K562 (cell line): ENCODE data around the gene CREB3L4. TPM values are rescaled to one million over a fixed set of nuclear protein-coding genes. Genes with fewer than 3 reads are reported as not detected.

Source experiments
- ATF7 ChIP-seq: fragments of 450-650 bp; IDR thresholded peaks from 2 replicates; pipeline ENCODE4 v1.7.1; 2014; ENCODE audit warnings: mild to moderate bottlenecking, moderate library complexity
- BRD9 ChIP-seq: fragments of 450-650 bp; IDR thresholded peaks from 2 replicates; pipeline ENCODE4 v1.6.1; 2018; ENCODE audit warnings: low read depth; ENCODE audit not compliant: partially characterized antibody
- CREM ChIP-seq: IDR thresholded peaks from 2 replicates; pipeline ENCODE4 v1.6.1; 2014; ENCODE audit warnings: antibody characterized with exemption, low read depth
- ETV1 ChIP-seq: fragments of 450-650 bp; conservative IDR thresholded peaks from 2 replicates; pipeline ENCODE4 v1.6.1; 2016; ENCODE audit warnings: missing genetic modification characterization, control low read depth, low read depth, missing compliant biosample characterization
- FOS ChIP-seq: IDR thresholded peaks from 3 replicates; pipeline ENCODE4 v1.6.1; 2011; ENCODE audit not compliant: insufficient read length; ENCODE audit errors: extremely low read depth
- FOXJ3 ChIP-seq: sonication (generic); formaldehyde crosslinking; IDR thresholded peaks from 2 replicates; pipeline ENCODE4 v1.4.0; 2020; ENCODE audit warnings: mild to moderate bottlenecking, missing genetic modification reagents
- MCM5 ChIP-seq: fragments of 450-650 bp; IDR thresholded peaks from 2 replicates; pipeline ENCODE4 v1.6.1; 2016; ENCODE audit warnings: low read depth
- NFXL1 ChIP-seq: fragments of 450-650 bp; formaldehyde crosslinking; IDR thresholded peaks from 2 replicates; pipeline ENCODE4 v1.4.0; 2021; ENCODE audit warnings: mild to moderate bottlenecking
- NR4A1 ChIP-seq, 2 experiments: fragments of 250-450 bp in 1 of 2; fragments of 450-650 bp in 1 of 2; sonication (Bioruptor Pico) in 1 of 2; IDR thresholded peaks; 2 replicates each; pipeline versions ENCODE4 v1.4.0 to v1.6.1; 2016 to 2020; ENCODE audit warnings: mild to moderate bottlenecking in 2 of 2, missing compliant biosample characterization in 1 of 2, missing genetic modification characterization in 1 of 2, moderate library complexity in 1 of 2
- POLR2B ChIP-seq: fragments of 450-650 bp; IDR thresholded peaks from 2 replicates; pipeline ENCODE4 v1.6.1; 2018; ENCODE audit warnings: low read depth; ENCODE audit not compliant: partially characterized antibody
- TBP ChIP-seq: optimal IDR thresholded peaks from 2 replicates; pipeline ENCODE3; 2011; ENCODE audit warnings: low read depth, low read length, improper control_type of control experiment
- ZBED1 ChIP-seq: IDR thresholded peaks from 2 replicates; pipeline ENCODE4 v1.6.1; 2014
- ZBTB8A ChIP-seq: fragments of 450-650 bp; IDR thresholded peaks from 2 replicates; pipeline ENCODE4 v1.6.1; 2018; ENCODE audit warnings: mild to moderate bottlenecking, moderate library complexity; ENCODE audit not compliant: partially characterized antibody
- ZNF408 ChIP-seq: fragments of 250-450 bp; sonication (Bioruptor Pico); IDR thresholded peaks from 2 replicates; pipeline ENCODE4 v1.4.0; 2020; ENCODE audit warnings: low read depth, mild to moderate bottlenecking, moderate library complexity
- ZNF766 ChIP-seq: fragments of 200-800 bp; sonication (Bioruptor generic); conservative IDR thresholded peaks from 2 replicates; pipeline ENCODE4 v1.6.1; 2016; ENCODE audit warnings: missing genetic modification characterization, missing compliant biosample characterization
- polyA plus RNA-seq, 8 experiments: library from polyadenylated mRNA; depleted of rRNA in 4 of 8; stranded (reverse) in 5 of 8; unstranded in 3 of 8; fragments of >200 nt; fragmentation: Nextera tagmentation in 2 of 8; fragmentation: Illumina TruSeq in 1 of 8; extraction: Ambion mirVana in 2 of 8; extraction: Trizol in 1 of 8; gene quantifications; 2 replicates each; pipeline versions ENCODE4 v1.2.1 to v1.2.3, GENCODE V29; 2011 to 2014; ENCODE audit warnings: inconsistent platforms in 1 of 8, missing spikeins in 1 of 8
- total RNA-seq, 7 experiments: library from RNA; depleted of rRNA in 6 of 7; stranded (reverse); fragments of >200 nt in 6 of 7; fragmentation: Illumina TruSeq in 2 of 7; extraction: Trizol in 2 of 7; gene quantifications; 2 replicates each; pipeline versions ENCODE4 v1.2.1 to v1.2.3, GENCODE V29; 2011 to 2021; ENCODE audit warnings: low replicate concordance in 1 of 7
- TF ChIP-seq, protein P1 (sequence below): fragments of 200-600 bp; sonication (generic); IDR thresholded peaks from one replicate; pipeline ENCODE4 v1.6.1; 2012; ENCODE audit warnings: mild to moderate bottlenecking, low read depth, low read length, inconsistent platforms

The CREB3L4 gene
- total and polyA plus RNA-seq, 9 of the 15 experiments (the other 6 are each of a cell fraction or from before 2014, with no cell fraction given): 9.9 to 18.6 (median 13.9) TPM

DNA sequence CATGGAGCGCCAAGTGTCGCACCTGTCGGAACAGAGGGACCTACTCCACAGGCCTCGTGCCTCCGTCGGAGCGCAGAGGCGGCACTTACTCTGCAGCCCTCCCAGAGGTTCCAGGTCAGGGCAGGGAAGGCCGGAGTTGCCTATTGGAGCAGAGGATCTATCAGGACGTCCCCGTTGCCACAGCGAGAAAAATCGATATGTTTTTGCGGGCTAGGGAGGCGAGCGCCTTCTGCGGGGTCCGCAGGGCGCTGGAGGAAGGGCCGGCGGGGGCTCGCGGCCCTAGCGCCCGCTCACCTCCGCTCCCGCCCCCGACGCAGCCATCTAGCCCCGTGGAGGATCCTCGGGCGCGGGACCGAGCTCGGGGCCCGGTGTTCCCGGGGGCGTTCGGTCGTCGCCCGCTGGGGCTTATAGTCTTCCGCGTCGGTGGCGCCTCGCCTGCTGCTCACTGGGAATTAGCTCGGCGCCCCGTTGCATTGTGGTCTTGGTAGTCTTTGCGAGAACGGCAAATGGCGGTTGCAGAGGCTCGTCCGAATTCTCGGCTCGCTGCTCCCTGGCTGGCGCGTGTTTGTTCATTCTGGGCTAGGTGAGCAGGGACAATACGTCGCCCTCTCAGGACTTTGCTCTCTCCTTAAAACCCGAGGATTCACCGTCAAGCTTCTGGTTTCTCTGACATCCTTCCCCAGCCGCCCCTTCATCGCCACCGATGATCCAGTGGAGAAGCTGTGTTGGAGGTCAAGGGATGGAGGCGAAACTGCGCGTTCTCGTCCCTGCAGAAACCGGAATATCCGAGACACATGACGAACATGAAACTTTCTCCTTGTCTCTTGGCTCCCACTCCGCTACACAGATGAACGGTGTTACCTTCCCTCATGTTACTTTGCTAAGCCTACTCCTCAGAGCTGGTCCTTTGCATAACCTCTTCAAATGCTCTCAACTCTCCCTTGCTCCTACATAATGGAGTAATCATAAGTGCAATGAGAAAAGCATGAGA is 9.8 kb downstream of the CREB3L4 start, which contains the start of gene JTB (continued):
- TF ChIP-seq ZNF766 (CRISPR knock-in tag) (peak; percentile 72; the same call in 1 of the 2 replicates), CREM (peak; percentile 89), NFXL1 (CRISPR knock-in tag) (no peak), POLR2B (peak; percentile 55), ZBTB8A (no peak), MCM5 (no peak), ZNF408 (CRISPR knock-in tag) (no peak), FOS (no peak), NR4A1 (CRISPR knock-in tag; IDR thresholded peaks at IDR 0.05) (0 out of 2 replicates have a peak, but pooled peaks have one; percentile 12), NR4A1 (tag; IDR thresholded peaks at IDR 0.05) (no peak), ATF7 (peak; percentile 35; the same call in 1 of the 2 replicates), FOXJ3 (CRISPR knock-in tag) (no peak), ZBED1 (peak; percentile 22; the same call in 1 of the 2 replicates), BRD9 (peak; percentile 26), TBP (peak; percentile 79), ETV1 (tag) (peak; percentile 30; the same call in 1 of the 2 replicates)
- TF ChIP-seq, protein P1, sequence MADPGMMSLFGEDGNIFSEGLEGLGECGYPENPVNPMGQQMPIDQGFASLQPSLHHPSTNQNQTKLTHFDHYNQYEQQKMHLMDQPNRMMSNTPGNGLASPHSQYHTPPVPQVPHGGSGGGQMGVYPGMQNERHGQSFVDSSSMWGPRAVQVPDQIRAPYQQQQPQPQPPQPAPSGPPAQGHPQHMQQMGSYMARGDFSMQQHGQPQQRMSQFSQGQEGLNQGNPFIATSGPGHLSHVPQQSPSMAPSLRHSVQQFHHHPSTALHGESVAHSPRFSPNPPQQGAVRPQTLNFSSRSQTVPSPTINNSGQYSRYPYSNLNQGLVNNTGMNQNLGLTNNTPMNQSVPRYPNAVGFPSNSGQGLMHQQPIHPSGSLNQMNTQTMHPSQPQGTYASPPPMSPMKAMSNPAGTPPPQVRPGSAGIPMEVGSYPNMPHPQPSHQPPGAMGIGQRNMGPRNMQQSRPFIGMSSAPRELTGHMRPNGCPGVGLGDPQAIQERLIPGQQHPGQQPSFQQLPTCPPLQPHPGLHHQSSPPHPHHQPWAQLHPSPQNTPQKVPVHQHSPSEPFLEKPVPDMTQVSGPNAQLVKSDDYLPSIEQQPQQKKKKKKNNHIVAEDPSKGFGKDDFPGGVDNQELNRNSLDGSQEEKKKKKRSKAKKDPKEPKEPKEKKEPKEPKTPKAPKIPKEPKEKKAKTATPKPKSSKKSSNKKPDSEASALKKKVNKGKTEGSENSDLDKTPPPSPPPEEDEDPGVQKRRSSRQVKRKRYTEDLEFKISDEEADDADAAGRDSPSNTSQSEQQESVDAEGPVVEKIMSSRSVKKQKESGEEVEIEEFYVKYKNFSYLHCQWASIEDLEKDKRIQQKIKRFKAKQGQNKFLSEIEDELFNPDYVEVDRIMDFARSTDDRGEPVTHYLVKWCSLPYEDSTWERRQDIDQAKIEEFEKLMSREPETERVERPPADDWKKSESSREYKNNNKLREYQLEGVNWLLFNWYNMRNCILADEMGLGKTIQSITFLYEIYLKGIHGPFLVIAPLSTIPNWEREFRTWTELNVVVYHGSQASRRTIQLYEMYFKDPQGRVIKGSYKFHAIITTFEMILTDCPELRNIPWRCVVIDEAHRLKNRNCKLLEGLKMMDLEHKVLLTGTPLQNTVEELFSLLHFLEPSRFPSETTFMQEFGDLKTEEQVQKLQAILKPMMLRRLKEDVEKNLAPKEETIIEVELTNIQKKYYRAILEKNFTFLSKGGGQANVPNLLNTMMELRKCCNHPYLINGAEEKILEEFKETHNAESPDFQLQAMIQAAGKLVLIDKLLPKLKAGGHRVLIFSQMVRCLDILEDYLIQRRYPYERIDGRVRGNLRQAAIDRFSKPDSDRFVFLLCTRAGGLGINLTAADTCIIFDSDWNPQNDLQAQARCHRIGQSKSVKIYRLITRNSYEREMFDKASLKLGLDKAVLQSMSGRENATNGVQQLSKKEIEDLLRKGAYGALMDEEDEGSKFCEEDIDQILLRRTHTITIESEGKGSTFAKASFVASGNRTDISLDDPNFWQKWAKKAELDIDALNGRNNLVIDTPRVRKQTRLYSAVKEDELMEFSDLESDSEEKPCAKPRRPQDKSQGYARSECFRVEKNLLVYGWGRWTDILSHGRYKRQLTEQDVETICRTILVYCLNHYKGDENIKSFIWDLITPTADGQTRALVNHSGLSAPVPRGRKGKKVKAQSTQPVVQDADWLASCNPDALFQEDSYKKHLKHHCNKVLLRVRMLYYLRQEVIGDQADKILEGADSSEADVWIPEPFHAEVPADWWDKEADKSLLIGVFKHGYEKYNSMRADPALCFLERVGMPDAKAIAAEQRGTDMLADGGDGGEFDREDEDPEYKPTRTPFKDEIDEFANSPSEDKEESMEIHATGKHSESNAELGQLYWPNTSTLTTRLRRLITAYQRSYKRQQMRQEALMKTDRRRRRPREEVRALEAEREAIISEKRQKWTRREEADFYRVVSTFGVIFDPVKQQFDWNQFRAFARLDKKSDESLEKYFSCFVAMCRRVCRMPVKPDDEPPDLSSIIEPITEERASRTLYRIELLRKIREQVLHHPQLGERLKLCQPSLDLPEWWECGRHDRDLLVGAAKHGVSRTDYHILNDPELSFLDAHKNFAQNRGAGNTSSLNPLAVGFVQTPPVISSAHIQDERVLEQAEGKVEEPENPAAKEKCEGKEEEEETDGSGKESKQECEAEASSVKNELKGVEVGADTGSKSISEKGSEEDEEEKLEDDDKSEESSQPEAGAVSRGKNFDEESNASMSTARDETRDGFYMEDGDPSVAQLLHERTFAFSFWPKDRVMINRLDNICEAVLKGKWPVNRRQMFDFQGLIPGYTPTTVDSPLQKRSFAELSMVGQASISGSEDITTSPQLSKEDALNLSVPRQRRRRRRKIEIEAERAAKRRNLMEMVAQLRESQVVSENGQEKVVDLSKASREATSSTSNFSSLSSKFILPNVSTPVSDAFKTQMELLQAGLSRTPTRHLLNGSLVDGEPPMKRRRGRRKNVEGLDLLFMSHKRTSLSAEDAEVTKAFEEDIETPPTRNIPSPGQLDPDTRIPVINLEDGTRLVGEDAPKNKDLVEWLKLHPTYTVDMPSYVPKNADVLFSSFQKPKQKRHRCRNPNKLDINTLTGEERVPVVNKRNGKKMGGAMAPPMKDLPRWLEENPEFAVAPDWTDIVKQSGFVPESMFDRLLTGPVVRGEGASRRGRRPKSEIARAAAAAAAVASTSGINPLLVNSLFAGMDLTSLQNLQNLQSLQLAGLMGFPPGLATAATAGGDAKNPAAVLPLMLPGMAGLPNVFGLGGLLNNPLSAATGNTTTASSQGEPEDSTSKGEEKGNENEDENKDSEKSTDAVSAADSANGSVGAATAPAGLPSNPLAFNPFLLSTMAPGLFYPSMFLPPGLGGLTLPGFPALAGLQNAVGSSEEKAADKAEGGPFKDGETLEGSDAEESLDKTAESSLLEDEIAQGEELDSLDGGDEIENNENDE: no peak
